H1 (cell line): ENCODE data around the gene RBCK1. TPM values are rescaled to one million over a fixed set of nuclear protein-coding genes. Genes with fewer than 3 reads are reported as not detected.

Experiments
- CTCF ChIA-PET: fragments of 300-600 bp; sonication (Branson Sonifier 250); formaldehyde crosslinking; loops from one replicate; lab custom pipeline; 2021; ENCODE audit not compliant: partially characterized antibody; lab: Charles Lee
- POLR2A ChIA-PET: fragments of 300-600 bp; sonication (Branson Sonifier 250); formaldehyde crosslinking; loops from one replicate; lab custom pipeline; 2021; ENCODE audit warnings: inconsistent platforms; ENCODE audit not compliant: partially characterized antibody; lab: Charles Lee
- DNase-seq, 2 experiments: peaks; one replicate each; pipeline versions ENCODE4 v3.0.0 to v3.0.0-alpha.2; 2010 to 2022; ENCODE audit warnings: low spot score in 2 of 2, low read depth in 1 of 2, mixed read lengths in 1 of 2
- FAIRE-seq: peaks from 2 replicates; lab custom pipeline; 2011; peaks lifted over from hg19 to GRCh38; lab: Jason Lieb, UNC
- H2AFZ ChIP-seq: 2 replicates; pipeline ENCODE4 v1.8.1; 2012; ENCODE audit warnings: low read length, inconsistent platforms
- H2AK5ac ChIP-seq: 2 replicates; pipeline ENCODE4 v1.6.1; 2013; ENCODE audit warnings: low read depth, low read length
- H2BK120ac ChIP-seq: replicated peaks from 2 replicates; pipeline ENCODE3; 2013; ENCODE audit warnings: low read depth, low read length, inconsistent platforms
- H2BK12ac ChIP-seq: 2 replicates; pipeline ENCODE4 v1.6.1; 2013; ENCODE audit warnings: low read depth, low read length
- H2BK15ac ChIP-seq: 2 replicates; pipeline ENCODE4 v1.6.1; 2013; ENCODE audit warnings: low read length
- H2BK20ac ChIP-seq: 2 replicates; pipeline ENCODE4 v1.6.1; 2013; ENCODE audit warnings: low read length
- H2BK5ac ChIP-seq: 2 replicates; pipeline ENCODE4 v1.6.1; 2013; ENCODE audit warnings: low read depth, low read length
- H3K14ac ChIP-seq: 2 replicates; pipeline ENCODE4 v1.6.1; 2013; ENCODE audit warnings: inconsistent platforms; ENCODE audit not compliant: insufficient read length
- H3K18ac ChIP-seq: 2 replicates; pipeline ENCODE4 v1.6.1; 2013; ENCODE audit warnings: low read length; ENCODE audit errors: extremely low read depth
- H3K23ac ChIP-seq: 2 replicates; pipeline ENCODE4 v1.6.1; 2013; ENCODE audit warnings: inconsistent platforms; ENCODE audit not compliant: insufficient read length
- H3K23me2 ChIP-seq: 2 replicates; pipeline ENCODE4 v1.6.1; 2013; ENCODE audit warnings: low read depth, low read length
- H3K27ac ChIP-seq: 2 replicates; pipeline ENCODE4 v1.6.1; 2011; ENCODE audit warnings: low read depth, low read length, inconsistent platforms
- H3K27me3 ChIP-seq, 4 experiments: replicated peaks in 1 of 4; 1 replicate in 1 of 4; 2 replicates in 3 of 4; pipeline versions ENCODE4 v1.6.1 to v1.8.1; 2011 to 2013; ENCODE audit warnings: low read length in 3 of 4, mild to moderate bottlenecking in 3 of 4, inconsistent platforms in 2 of 4, mixed read lengths in 2 of 4, moderate library complexity in 1 of 4; ENCODE audit not compliant: control insufficient read depth in 3 of 4, insufficient read depth in 3 of 4; ENCODE audit errors: extremely low read depth in 1 of 4
- H3K36me3 ChIP-seq, 4 experiments: 2 replicates each; pipeline versions ENCODE4 v1.6.1 to v1.8.1; 2011 to 2013; ENCODE audit warnings: mild to moderate bottlenecking in 4 of 4, low read length in 3 of 4, moderate library complexity in 2 of 4, control low read depth in 1 of 4, inconsistent platforms in 1 of 4; ENCODE audit not compliant: insufficient read depth in 4 of 4, control insufficient read depth in 2 of 4
- H3K4ac ChIP-seq: replicated peaks from 2 replicates; pipeline ENCODE3; 2013; ENCODE audit warnings: low read length, low read depth, mixed read lengths, inconsistent platforms; ENCODE audit not compliant: insufficient read length
- H3K4me1 ChIP-seq, 4 experiments: replicated peaks in 1 of 4; 1 replicate in 1 of 4; 2 replicates in 3 of 4; pipeline versions ENCODE4 v1.6.1 to v1.8.1; 2011 to 2013; ENCODE audit warnings: low read length in 3 of 4, inconsistent platforms in 2 of 4, mixed read lengths in 1 of 4; ENCODE audit not compliant: insufficient read depth in 4 of 4, control insufficient read depth in 3 of 4
- H3K4me2 ChIP-seq, 2 experiments: 2 replicates each; pipeline versions ENCODE4 v1.6.1 to v1.8.1; 2011 to 2013; ENCODE audit warnings: low read depth in 2 of 2, low read length in 2 of 2, control low read depth in 1 of 2, inconsistent platforms in 1 of 2, mild to moderate bottlenecking in 1 of 2; ENCODE audit not compliant: insufficient read depth in 1 of 2
- H3K4me3 ChIP-seq, 4 experiments: fragments of 200-600, 300-600 bp in 1 of 4; sonication (generic), shearing (Covaris generic), sonication (Bioruptor Twin) in 1 of 4; 2 replicates each; pipeline versions ENCODE4 v1.5.1 to v1.8.1; 2011 to 2016; ENCODE audit warnings: low read length in 4 of 4, low read depth in 3 of 4, control low read depth in 2 of 4, inconsistent platforms in 2 of 4, mild to moderate bottlenecking in 2 of 4, mixed read lengths in 1 of 4, moderate library complexity in 1 of 4; ENCODE audit not compliant: insufficient read depth in 2 of 4; ENCODE audit errors: extremely low read depth in 1 of 4
- H3K56ac ChIP-seq: replicated peaks from 2 replicates; pipeline ENCODE3; 2013; ENCODE audit warnings: low read depth, mild to moderate bottlenecking, mixed read lengths, low read length, inconsistent platforms; ENCODE audit not compliant: insufficient read length
- H3K79me1 ChIP-seq: 2 replicates; pipeline ENCODE4 v1.6.1; 2013; ENCODE audit warnings: low read depth, low read length, control low read depth
- H3K79me2 ChIP-seq, 2 experiments: 2 replicates each; pipeline versions ENCODE4 v1.6.1 to v1.8.1; 2012 to 2013; ENCODE audit warnings: low read length in 2 of 2, mild to moderate bottlenecking in 2 of 2, inconsistent platforms in 1 of 2; ENCODE audit not compliant: insufficient read depth in 2 of 2, control insufficient read depth in 1 of 2
- H3K9ac ChIP-seq, 4 experiments: replicated peaks in 1 of 4; 1 replicate in 1 of 4; 2 replicates in 3 of 4; pipeline versions ENCODE4 v1.6.1 to v1.8.1; 2011 to 2013; ENCODE audit warnings: low read depth in 3 of 4, low read length in 3 of 4, control low read depth in 2 of 4, mild to moderate bottlenecking in 2 of 4, moderate library complexity in 2 of 4, inconsistent platforms in 1 of 4; ENCODE audit errors: extremely low read depth in 1 of 4
- H3K9me3 ChIP-seq, 2 experiments: 2 replicates each; pipeline versions ENCODE4 v1.6.1 to v1.8.1; 2012 to 2013; ENCODE audit warnings: mild to moderate bottlenecking in 2 of 2, moderate library complexity in 2 of 2, control low read depth in 1 of 2, inconsistent platforms in 1 of 2, low read depth in 1 of 2, low read length in 1 of 2, mixed read lengths in 1 of 2; ENCODE audit not compliant: insufficient read depth in 2 of 2
- H4K20me1 ChIP-seq, 2 experiments: replicated peaks in 1 of 2; 2 replicates each; pipeline versions ENCODE3 to v1.8.1; 2011 to 2013; ENCODE audit warnings: inconsistent platforms in 2 of 2, low read length in 2 of 2, mild to moderate bottlenecking in 1 of 2; ENCODE audit not compliant: insufficient read depth in 2 of 2, control insufficient read depth in 1 of 2
- H4K5ac ChIP-seq: 2 replicates; pipeline ENCODE4 v1.6.1; 2013; ENCODE audit warnings: low read length, low read depth, mixed read lengths, inconsistent platforms; ENCODE audit not compliant: insufficient read length
- H4K8ac ChIP-seq: 2 replicates; pipeline ENCODE4 v1.8.0; 2013; ENCODE audit warnings: mild to moderate bottlenecking, moderate library complexity, low read length, inconsistent platforms; ENCODE audit not compliant: insufficient read depth; ENCODE audit errors: extremely low read depth
- H4K91ac ChIP-seq: replicated peaks from 2 replicates; pipeline ENCODE3; 2013; ENCODE audit warnings: low read length, mixed read lengths, inconsistent platforms; ENCODE audit not compliant: insufficient read length
- CREB1 ChIP-seq: IDR thresholded peaks from 2 replicates; pipeline ENCODE4 v1.6.1; 2012; ENCODE audit warnings: inconsistent platforms
- GTF2F1 ChIP-seq: IDR thresholded peaks from 2 replicates; pipeline ENCODE4 v1.6.1; 2012; ENCODE audit warnings: low read depth, low read length, improper control_type of control experiment, borderline replicate concordance
- HDAC6 ChIP-seq: IDR thresholded peaks from one replicate; pipeline ENCODE4 v1.7.1; 2012; ENCODE audit warnings: low read depth, mild to moderate bottlenecking, inconsistent platforms, low read length, moderate library complexity
- KDM4A ChIP-seq: IDR thresholded peaks from one replicate; pipeline ENCODE4 v1.7.1; 2012; ENCODE audit warnings: low read depth, mild to moderate bottlenecking, moderate library complexity, low read length, inconsistent platforms; ENCODE audit not compliant: severe bottlenecking
- MAFK ChIP-seq: IDR thresholded peaks from 2 replicates; pipeline ENCODE4 v1.6.1; 2012; ENCODE audit warnings: low read depth, mild to moderate bottlenecking, improper control_type of control experiment, low read length
- RAD21 ChIP-seq, 2 experiments: IDR thresholded peaks in 1 of 2; conservative IDR thresholded peaks in 1 of 2; 2 replicates each; pipeline ENCODE4 v1.6.1; 2011; ENCODE audit warnings: low read depth in 2 of 2, low read length in 2 of 2, improper control_type of control experiment in 1 of 2, inconsistent platforms in 1 of 2, mild to moderate bottlenecking in 1 of 2, moderate library complexity in 1 of 2
- SAP30 ChIP-seq: fragments of 300-600 bp; sonication (generic); IDR thresholded peaks from 2 replicates; pipeline ENCODE4 v1.7.1; 2012; ENCODE audit warnings: low read length, moderate library complexity, mild to moderate bottlenecking, inconsistent platforms; ENCODE audit not compliant: insufficient read depth, insufficient replicate concordance
- SP4 ChIP-seq: IDR thresholded peaks from 2 replicates; pipeline ENCODE4 v1.6.1; 2012; ENCODE audit warnings: low read length, inconsistent platforms
- SRF ChIP-seq: IDR thresholded peaks from 2 replicates; pipeline ENCODE4 v1.6.1; 2011; ENCODE audit warnings: mild to moderate bottlenecking, low read depth, low read length, moderate library complexity
- TAF1 ChIP-seq: IDR thresholded peaks from 2 replicates; pipeline ENCODE4 v1.6.1; 2011; ENCODE audit warnings: mild to moderate bottlenecking, low read depth, low read length
- TBP ChIP-seq: IDR thresholded peaks from 2 replicates; pipeline ENCODE4 v1.6.1; 2011; ENCODE audit warnings: low read depth, low read length, improper control_type of control experiment
- WGBS, 2 experiments: shearing (Covaris generic) in 1 of 2; methylation state at CpG; one replicate each; pipeline versions ENCODE4 v1.1.6 to v1.1.7; 2013 to 2015; ENCODE audit warnings: low lambda C conversion rate in 2 of 2, mixed read lengths in 2 of 2, inconsistent platforms in 1 of 2, low coverage in 1 of 2, missing lambda C conversion rate in 1 of 2; ENCODE audit not compliant: insufficient replicate concordance in 2 of 2, insufficient coverage in 1 of 2, insufficient read length in 1 of 2; ENCODE audit errors: extremely low coverage in 1 of 2, missing lambda C conversion rate in 1 of 2; 5-methylcytosine and 5-hydroxymethylcytosine counted together
- polyA plus RNA-seq, 7 experiments: library from polyadenylated mRNA; depleted of rRNA in 3 of 7; stranded (reverse) in 5 of 7; unstranded in 2 of 7; fragments of >200 nt in 5 of 7; fragments of 200-250 nt in 2 of 7; gene quantifications; 1 replicate in 5 of 7; 2 replicates in 1 of 7; 4 replicates in 1 of 7; pipeline versions ENCODE4 v1.2.1 to v1.2.3, GENCODE V29; 2011 to 2013; ENCODE audit warnings: missing spikeins in 2 of 7, mixed read lengths in 2 of 7
- total RNA-seq: library from RNA; stranded (reverse); fragmentation: NEBNext Ultra II Directional; extraction: Animal tissue kit (Norgen Biotek cat#: 25700); gene quantifications from 2 replicates; pipeline ENCODE4 v1.2.1, GENCODE V29; 2021
- TF ChIP-seq, protein P1 (sequence below): IDR thresholded peaks from 2 replicates; pipeline ENCODE4 v1.6.1; 2012; ENCODE audit warnings: low read length, inconsistent platforms

The RBCK1 gene
- total and polyA plus RNA-seq, 2 of the 8 experiments (the other 6 are each of a cell fraction or from before 2014, with no cell fraction given): 43.1 to 54.7 TPM

DNA sequence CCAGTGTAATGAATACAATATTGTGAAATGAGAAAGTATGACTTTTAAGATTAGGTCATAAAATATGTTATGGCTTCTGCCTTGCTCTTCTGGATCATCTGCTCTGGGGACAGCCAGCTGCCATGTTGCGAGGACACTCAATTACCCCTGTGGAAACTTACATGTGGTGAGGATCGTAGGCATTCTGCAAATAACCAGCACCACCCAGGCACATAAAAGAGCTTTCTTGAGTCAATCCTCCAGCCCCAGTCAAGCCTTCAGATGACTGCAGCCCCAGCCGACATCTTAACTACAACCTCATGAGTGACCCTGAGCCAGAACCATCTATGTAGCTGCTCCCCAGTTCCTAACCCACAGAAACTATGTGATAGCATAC lies 4.5 kb upstream of the RBCK1 start:
- Histone ChIP-seq H3K36me3 (no peaks in the 10 kb centered on the region), H3K4me2 (no peak overlapping the region), H2BK5ac (no peak overlapping the region), H2BK120ac (no peak overlapping the region), H3K79me2 (peaks cover 0 to under 1% of the 10 kb centered on the region in 2 experiments; a peak in 1 of 4 replicates), H4K8ac (no peak overlapping the region), H3K23me2 (peaks cover 6% of the 10 kb centered on the region), H2BK15ac (no peak overlapping the region), H3K9me3 (peaks cover 0 to 5% of the 10 kb centered on the region in 2 experiments; a peak in 3 of 4 replicates), H2AK5ac (no peak overlapping the region), H3K4me3 (no peak overlapping the region), H3K9ac (no peak overlapping the region), H3K4ac (no peak overlapping the region), H3K79me1 (peaks cover 2% of the 10 kb centered on the region; the same call in 1 of the 2 replicates), H4K91ac (no peak overlapping the region), H3K56ac (no peak overlapping the region), H3K27ac (no peak overlapping the region), H3K14ac (no peak overlapping the region), H4K5ac (no peak overlapping the region), H3K18ac (no peak overlapping the region), H3K27me3 (no peaks in the 10 kb centered on the region), H3K4me1 (peaks cover 4 to 10% (median 7%) of the 10 kb centered on the region in 4 experiments; a peak in 6 of 7 replicates), H2BK12ac (no peak overlapping the region), H3K23ac (no peak overlapping the region), H2AFZ (no peak overlapping the region), H4K20me1 (peaks cover 0 to 3% of the 10 kb centered on the region in 2 experiments), H2BK20ac (no peak overlapping the region)
- CTCF ChIA-PET: interaction anchor here (0.7 kb wide), 1 partner anchor 48 kb away, joined by 3 read pairs; no protein-coding TSS in a partner anchor
- WGBS, 2 experiments: 90% methylated on average over 3 of the region's 3 CpGs; no CpG with 5 or more reads in 1 of the 2 experiments
- FAIRE-seq (no peak), DNase-seq (no peak)
- POLR2A ChIA-PET: interaction anchor here (1.0 to 11.8 kb wide), 4 partner anchors 19 to 80 kb away, joined by 3 to 263 read pairs (median 3); partner anchors contain the start of gene TRIB3
- TF ChIP-seq SP4 (no peak), RAD21 (IDR thresholded peaks at IDR 0.05 in 1 of 2, conservative IDR thresholded peaks at IDR 0.05 in 1 of 2; ENCODE audit: low read depth in 2 of 2, low read length in 2 of 2) (no peak), TAF1 (no peak), GTF2F1 (no peak), SAP30 (no peak), SRF (no peak), TBP (no peak), HDAC6 (no peak), CREB1 (no peak), MAFK (no peak), KDM4A (no peak)
- TF ChIP-seq, protein P1, sequence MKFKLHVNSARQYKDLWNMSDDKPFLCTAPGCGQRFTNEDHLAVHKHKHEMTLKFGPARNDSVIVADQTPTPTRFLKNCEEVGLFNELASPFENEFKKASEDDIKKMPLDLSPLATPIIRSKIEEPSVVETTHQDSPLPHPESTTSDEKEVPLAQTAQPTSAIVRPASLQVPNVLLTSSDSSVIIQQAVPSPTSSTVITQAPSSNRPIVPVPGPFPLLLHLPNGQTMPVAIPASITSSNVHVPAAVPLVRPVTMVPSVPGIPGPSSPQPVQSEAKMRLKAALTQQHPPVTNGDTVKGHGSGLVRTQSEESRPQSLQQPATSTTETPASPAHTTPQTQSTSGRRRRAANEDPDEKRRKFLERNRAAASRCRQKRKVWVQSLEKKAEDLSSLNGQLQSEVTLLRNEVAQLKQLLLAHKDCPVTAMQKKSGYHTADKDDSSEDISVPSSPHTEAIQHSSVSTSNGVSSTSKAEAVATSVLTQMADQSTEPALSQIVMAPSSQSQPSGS: no peak
